GM12892 (cell line): ENCODE measurements around the gene RAB11B.
"Not testable (repeated sequence)": the region's sequence is repeated elsewhere in the genome, so short reads cannot be mapped to it uniquely, and the experiment has no call there.

Experiments used
- DNase-seq: peaks from one replicate; pipeline ENCODE4 v3.0.0; 2011; ENCODE audit not compliant: insufficient read length
- FAIRE-seq: peaks from 2 replicates; lab custom pipeline; 2011; peaks lifted over from hg19 to GRCh38; lab: Jason Lieb, UNC
- POLR2A ChIP-seq: IDR thresholded peaks from 2 replicates; pipeline ENCODE4 v1.6.1; 2011; ENCODE audit warnings: low read depth, low read length, control low read depth
- POLR2AphosphoS5 ChIP-seq: IDR thresholded peaks from 2 replicates; pipeline ENCODE4 v1.6.1; 2011; ENCODE audit warnings: low read depth, low read length, control low read depth
- TAF1 ChIP-seq: IDR thresholded peaks from 2 replicates; pipeline ENCODE4 v1.6.1; 2011; ENCODE audit warnings: low read depth, mild to moderate bottlenecking, control low read depth, low read length, borderline replicate concordance

RAB11B gene

DNA sequence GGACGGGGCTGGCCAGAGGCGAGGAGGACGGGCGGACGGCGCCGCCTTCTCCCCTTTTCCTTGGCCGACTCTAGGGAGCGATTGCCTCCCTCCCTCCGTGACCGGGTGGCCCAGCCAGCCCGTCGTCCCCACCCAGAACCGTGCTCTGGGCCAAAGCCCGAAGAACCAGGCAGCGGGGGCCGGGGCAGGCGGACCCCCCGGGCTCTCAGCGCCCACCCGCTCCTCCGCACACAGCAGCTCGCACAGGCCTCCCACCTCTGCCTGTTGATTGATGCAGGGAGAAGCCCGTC is 13.6 kb downstream of the RAB11B start:
- no peak for FAIRE-seq
- TF ChIP-seq TAF1 (no peak), POLR2A (no peak), POLR2AphosphoS5 (no peak)

DNA sequence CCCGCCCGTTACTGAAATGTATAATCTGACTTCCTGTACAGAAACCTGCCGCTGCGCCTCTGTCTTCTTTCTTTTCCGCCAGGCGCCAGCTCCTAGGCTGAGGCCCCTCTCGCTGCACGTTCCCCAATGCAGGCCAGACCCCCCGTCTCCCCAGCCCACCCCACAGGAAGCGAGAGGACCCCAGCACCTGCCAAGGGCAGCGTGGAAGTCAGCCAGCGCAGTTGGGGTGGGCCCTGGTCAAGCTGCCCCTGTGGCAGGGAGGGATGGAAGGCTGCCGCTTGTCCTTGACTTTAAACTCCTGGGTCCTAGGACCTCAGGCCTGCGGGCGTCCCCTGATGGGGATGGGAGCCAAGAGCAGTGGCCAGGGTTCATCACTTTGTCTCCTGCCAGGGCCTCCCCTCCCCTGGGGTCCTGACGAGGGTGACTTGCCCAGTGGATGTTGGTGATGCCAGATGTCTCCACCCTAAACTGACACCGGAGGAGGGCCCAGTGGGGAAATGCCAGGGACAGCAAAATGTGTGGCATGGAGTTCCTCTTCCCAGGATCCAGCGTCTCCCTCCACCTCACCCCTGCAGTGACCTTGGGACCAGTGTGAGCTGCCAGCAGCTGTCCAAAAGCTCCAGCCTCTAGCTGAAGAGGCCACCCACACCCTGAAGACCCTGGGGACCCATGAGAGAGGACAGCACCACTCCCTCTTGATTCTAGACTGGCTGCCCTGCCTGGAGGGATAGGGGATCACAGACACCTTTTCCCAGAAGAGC is 14.4 kb downstream of the RAB11B start:
- no peak for FAIRE-seq
- DNase-seq: no peak
- no peak for TF ChIP-seq TAF1
- no peak for TF ChIP-seq POLR2A
- TF ChIP-seq POLR2AphosphoS5: no peak

More for the DNA sequence above, 13.6 kb downstream of the RAB11B start:
- DNase-seq: no peak

DNA sequence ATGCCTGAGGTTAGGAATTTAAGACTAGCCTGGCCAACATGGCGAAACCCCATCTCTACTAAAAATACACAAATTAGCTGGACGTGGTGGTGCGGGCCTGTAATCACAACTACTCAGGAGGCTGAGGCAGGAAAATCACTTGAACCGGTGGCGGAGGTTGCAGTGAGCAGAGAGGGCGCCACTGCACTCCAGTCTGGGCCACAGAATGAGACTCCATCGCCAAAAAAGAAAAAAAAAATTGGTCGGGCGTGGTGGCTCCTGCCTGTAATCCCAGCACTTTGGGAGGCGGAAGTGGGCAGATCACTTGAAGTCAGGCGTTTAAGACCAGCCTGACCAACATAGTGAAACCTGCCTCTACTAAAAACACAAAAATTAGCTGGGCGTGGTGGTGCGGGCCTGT is 20.6 kb downstream of the RAB11B start:
- not testable (repeated sequence) for FAIRE-seq, DNase-seq

DNA sequence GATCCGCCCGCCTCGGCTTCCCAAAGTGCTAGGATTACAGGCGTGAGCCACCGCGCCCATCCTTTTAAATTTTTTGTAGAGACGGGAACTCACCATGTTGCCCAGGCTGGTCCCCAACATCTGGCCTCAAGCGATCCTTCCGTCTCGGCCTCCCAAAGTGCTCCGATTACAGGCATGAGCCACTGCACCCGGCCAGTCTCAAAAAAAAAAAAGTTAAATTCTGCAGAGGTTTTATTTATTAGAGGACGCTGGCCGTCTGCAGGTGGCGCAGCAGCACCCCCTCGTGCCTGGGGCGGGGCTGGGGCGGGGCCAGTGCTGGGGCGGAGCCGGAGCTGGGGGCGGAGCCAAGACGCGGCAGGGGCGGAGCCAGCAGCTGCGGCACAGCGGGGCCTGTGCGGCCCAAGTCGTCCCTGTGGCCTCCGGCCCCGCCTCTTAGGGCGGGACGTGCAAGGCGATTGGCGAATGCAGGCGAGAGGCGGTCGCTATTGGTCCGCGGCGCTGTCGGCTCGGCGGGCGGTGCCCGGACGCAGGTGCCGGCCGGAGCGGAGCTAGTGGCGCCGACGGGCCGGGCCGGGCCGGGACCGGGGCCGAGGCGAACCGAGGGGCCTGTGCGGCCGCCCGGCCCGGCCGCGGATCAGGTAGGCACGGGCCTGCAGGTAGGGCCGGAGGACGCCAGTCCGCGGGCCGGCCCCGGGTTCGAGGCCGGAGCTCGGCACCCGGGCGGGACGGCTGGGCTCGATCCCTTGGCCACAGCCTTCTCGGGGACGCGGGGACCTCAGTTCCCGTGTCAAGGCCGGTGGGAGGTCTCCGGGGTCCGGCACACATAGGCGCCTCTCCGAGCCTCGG is 22.8 kb downstream of the RAB11B start, which contains the start of gene MARCHF2:
MARCHF2 (plus strand) TSS at position 523 of the 846 bp plus-strand sequence. CDS start 8,536 bp downstream, outside the sequence.
- TF ChIP-seq POLR2A (peak; percentile 60; the same call in 1 of the 2 replicates), POLR2AphosphoS5 (no peak)
- DNase-seq (peak; percentile 96), FAIRE-seq (peak; percentile 98)

DNA sequence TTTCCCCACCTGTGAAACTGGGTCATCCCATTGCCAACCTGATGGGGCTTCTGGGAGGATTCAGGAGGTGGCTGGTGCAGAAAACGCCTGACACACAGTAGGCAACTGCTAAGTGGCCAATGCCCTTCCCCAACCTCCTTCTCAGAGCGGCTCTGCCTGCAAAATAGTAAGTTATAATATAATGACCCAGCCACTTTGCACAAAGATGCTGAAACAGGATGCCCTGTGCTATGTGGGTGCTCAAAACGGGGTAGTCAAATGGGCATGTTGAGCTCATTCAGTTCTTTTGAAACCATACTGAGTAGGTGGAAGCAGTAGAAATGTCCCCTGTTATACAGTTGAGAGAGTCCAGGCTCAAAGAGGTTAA is 23.5 kb downstream of the RAB11B start:
- no peak for DNase-seq
- FAIRE-seq: no peak
- TF ChIP-seq POLR2A (no peak), POLR2AphosphoS5 (no peak), TAF1 (no peak)

DNA sequence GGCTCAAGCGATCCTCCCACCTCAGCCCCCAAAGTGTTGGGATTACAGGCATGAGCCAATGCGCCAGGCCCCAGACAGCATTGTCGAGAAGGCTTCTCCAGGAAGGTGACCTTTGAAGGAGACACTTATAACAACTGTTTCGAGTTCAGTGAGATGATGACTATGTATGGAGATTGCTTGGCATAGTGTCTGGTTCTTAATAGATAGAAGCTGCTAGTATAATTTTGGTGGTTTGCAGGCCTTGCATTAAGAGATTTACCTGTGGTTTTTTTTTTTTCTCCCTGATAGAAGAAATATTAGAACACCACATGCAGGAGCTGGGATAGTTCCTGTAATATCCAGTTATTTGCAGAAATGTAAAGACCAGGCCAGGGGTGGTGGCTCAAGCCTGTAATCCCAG is 26.6 kb downstream of the RAB11B start:
- no peak for DNase-seq
- TF ChIP-seq POLR2AphosphoS5 (no peak), TAF1 (no peak), POLR2A (no peak)
- no peak for FAIRE-seq

DNA sequence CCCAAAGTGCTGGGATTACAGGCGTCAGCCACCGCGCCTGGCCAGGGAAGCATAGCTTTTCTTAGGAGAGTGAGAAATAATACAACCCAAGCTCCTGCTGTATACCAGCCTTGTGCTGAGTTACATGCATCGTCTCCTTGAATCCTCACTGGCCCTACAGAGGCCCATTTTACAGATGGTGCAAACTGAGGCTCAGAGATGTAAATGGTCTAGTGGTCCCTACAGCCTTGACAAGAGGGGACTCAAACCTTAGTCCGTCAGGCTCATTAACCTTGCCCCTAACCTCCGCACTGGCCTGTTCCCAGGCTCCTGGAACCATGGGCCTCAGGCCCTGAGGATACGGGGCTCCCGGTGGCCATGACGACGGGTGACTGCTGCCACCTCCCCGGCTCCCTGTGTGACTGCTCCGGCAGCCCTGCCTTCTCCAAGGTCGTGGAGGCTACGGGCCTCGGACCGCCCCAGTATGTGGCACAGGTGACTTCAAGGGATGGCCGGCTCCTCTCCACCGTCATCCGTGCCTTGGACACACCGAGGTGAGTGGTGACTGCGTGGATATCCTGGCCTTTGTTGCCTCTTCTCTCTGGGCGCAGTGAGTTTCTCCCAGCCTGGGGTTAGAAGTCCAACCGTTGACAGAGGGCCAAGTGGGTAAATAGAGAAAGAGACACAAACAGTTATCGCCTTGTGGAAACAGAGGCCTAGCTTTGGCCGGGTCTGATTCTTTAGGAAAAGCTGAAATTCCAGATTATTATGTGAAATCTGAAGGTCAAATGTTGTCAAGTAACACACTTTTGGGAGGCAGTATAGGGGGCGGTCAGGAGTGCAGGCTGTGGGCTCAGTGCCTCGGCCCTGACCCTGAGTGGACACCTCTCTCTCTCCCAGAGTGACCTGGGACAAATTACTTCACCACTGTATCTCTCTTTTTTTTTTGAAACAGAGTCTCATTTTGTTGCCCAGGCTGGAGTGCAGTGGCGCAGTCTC is 31.6 kb downstream of the RAB11B start:
- no peak for FAIRE-seq
- TF ChIP-seq POLR2AphosphoS5 (no peak), TAF1 (no peak), POLR2A (no peak)
- no peak for DNase-seq

DNA sequence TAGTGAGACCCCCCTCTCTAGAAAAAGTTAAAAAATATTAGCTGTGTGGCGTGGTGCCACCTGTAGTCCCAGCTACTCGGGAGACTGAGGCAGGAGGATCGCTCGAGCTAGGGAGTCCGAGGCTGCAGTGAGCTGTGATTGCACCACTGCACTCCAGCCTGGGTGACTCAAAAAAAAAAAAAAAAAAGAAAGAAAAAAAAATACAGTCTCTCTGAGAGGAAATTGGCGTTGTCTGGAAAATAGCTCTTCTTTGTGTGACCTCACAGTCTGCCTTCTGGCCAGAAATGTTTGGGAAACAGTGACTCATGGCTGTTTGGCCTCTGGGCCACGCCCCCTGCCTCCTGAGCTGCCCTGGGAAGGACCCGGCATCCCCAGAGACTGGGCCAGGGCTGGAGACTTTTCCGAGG is 33.7 kb downstream of the RAB11B start:
- DNase-seq (no peak), FAIRE-seq (no peak)
- no peak for TF ChIP-seq TAF1
- TF ChIP-seq POLR2AphosphoS5: no peak
- no peak for TF ChIP-seq POLR2A

DNA sequence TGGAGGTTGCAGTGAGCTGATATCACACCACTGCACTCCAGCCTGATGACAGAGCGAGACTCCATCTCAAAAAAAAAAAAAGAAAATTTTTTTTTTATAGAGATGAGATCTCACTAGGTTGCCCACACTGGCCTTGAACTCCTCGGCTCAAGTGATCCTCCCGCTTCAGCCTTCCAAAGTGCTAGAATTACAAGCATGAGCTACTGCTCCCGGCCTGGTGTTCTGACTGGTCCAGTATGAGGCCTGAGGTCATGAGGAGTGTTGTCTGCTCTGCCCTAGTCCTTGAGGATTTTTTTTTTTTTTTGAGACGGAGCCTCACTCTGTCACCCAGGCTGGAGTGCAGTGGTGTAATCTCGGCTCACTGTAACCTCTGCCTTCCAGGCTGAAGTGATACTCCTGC is 35.2 kb downstream of the RAB11B start:
- not testable (repeated sequence) for DNase-seq, FAIRE-seq

DNA sequence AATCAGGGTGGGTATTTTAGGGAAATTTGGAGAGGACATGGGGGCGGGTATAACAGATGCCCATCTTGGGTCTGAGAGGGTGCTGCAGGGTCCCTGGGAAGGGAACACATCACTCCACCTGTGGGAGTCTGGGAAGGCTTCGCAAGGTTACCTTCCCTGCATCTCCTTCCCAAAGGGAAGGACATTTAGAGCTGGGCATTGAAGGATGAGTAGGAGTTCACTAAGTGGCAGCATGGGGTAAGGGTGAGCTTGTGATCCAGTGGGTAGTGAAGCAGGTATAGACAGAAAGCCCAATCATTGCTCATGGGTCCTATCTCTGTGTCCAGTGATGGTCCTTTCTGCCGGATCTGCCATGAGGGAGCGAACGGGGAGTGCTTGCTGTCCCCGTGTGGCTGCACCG is 36.1 kb downstream of the RAB11B start:
- no peak for TF ChIP-seq TAF1
- no peak for TF ChIP-seq POLR2A
- TF ChIP-seq POLR2AphosphoS5: no peak
- FAIRE-seq: no peak
- no peak for DNase-seq

DNA sequence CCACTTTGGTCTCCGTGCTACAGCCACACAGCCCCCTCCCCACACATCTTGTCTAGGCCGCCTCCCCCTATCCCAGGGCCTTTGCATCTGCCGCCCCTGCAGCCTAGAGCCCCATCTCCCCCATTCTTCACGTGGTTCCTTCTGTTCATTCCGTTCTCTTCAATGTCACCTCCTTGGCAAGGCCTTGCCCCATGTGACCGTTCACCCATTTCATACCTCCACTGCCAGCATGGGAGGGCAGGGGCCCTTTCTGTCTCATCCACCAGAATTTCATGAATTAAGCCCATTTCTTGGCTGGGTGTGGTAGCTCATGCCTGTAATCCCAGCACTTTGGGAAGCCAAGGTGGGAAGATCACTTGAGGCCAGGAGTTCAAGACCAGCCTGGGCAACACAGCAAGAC is 38.9 kb downstream of the RAB11B start:
- DNase-seq: no peak
- TF ChIP-seq POLR2AphosphoS5: no peak
- FAIRE-seq: no peak

DNA sequence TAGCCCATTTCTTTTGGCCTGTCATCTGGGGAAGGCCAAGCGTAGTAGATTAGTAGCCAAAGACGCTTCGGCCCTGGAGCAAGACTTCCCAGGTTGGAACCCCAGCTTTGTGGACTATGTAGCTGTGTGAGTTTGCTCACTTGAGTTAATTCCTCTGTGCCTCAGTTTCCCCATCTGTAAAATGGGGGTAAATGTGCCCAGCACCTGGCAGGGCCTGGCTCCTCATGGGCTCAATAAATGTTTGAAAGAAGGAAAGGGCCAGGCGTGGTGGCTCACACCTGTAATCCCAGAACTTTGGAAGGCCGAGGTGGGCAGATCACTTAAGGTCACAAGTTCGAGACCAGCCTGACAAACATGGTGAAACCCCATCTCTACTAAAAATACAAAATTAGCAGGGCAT is 39.7 kb downstream of the RAB11B start:
- FAIRE-seq: no peak

More for the DNA sequence above, 39.7 kb downstream of the RAB11B start:
- DNase-seq: no peak
- TF ChIP-seq TAF1: no peak
- TF ChIP-seq POLR2AphosphoS5: no peak
- TF ChIP-seq POLR2A: no peak
